Endometrial microvascular endothelial cells (primary cell): ENCODE measurements around the gene SCRG1. TPM values are rescaled to one million over a fixed set of nuclear protein-coding genes. Genes with fewer than 3 reads are reported as not detected.

ENCODE experiments used
- in situ Hi-C: cut with HindIII; loops from 2 replicates; pipeline ENCODE4 v1.10.0; 2017; ENCODE audit warnings: low sequenced_read_pairs, low pct_unique_long_range_greater_than_20kb; ENCODE audit errors: inconsistent ontology term
- total RNA-seq: library from RNA; depleted of rRNA; stranded (reverse); fragments of >200 nt; gene quantifications from one replicate; pipeline ENCODE4 v1.2.3, GENCODE V29; 2015; ENCODE audit errors: inconsistent ontology term

The SCRG1 gene
- total RNA-seq, 1 donor from 2014 or later: not detected

GRCh38 chr4:173414456-173414855, 15.5 kb upstream of the SCRG1 start:
- in situ Hi-C loops: no loop called here

- in situ Hi-C loops: no loop called here
These were observed 14.1 kb upstream of the SCRG1 start for GRCh38 chr4:173413036-173413435.

GRCh38 chr4:173411106-173411693, 12.3 kb upstream of the SCRG1 start:
- in situ Hi-C loops: no loop called here

GRCh38 chr4:173410079-173410478, 11.2 kb upstream of the SCRG1 start:
- in situ Hi-C loops: no loop called here

- in situ Hi-C loops: no loop called here
These were observed 7.1 kb upstream of the SCRG1 start for GRCh38 chr4:173405840-173406606.

GRCh38 chr4:173404296-173404865, 5.5 kb upstream of the SCRG1 start:
- in situ Hi-C loops: no loop called here

GRCh38 chr4:173403051-173403450, 4.1 kb upstream of the SCRG1 start:
- in situ Hi-C loops: no loop called here

GRCh38 chr4:173401063-173401462, 2.1 kb upstream of the SCRG1 start:
- in situ Hi-C loops: no loop called here

- in situ Hi-C loops: no loop called here
These were observed 696 bp downstream of the SCRG1 start for GRCh38 chr4:173398220-173398619.

- in situ Hi-C loops: no loop called here
These were observed 1.3 kb downstream of the SCRG1 start for GRCh38 chr4:173397604-173398003.

GRCh38 chr4:173391701-173392100, 7.2 kb downstream of the SCRG1 start:
- in situ Hi-C loops: no loop called here

GRCh38 chr4:173386751-173387150, 12.2 kb downstream of the SCRG1 start:
- in situ Hi-C loops: no loop called here

GRCh38 chr4:173382349-173382748, 16.6 kb downstream of the SCRG1 start:
- in situ Hi-C loops: no loop called here

- in situ Hi-C loops: no loop called here
These were observed 17.3 kb downstream of the SCRG1 start for GRCh38 chr4:173381610-173382009.

GRCh38 chr4:173380987-173381386, 17.9 kb downstream of the SCRG1 start:
- in situ Hi-C loops: no loop called here

- in situ Hi-C loops: no loop called here
These were observed 19.0 kb downstream of the SCRG1 start for GRCh38 chr4:173379929-173380328.

GRCh38 chr4:173374588-173374987, 24.3 kb downstream of the SCRG1 start:
- in situ Hi-C loops: no loop called here

- in situ Hi-C loops: no loop called here
These were observed 27.4 kb downstream of the SCRG1 start for GRCh38 chr4:173371292-173372192.
